Bronchial epithelial cell (primary cell): ENCODE data around the gene TAGLN. TPM values are rescaled to one million over a fixed set of nuclear protein-coding genes. Genes with fewer than 3 reads are reported as not detected.
A peak's percentile ranks its signal among the peaks of the same experiment; 100 is the strongest.

Experiments
- DNase-seq: peaks from one replicate; pipeline ENCODE4 v3.0.0-alpha.2; 2010; ENCODE audit warnings: low read depth
- FAIRE-seq: peaks from 2 replicates; lab custom pipeline; 2011; peaks lifted over from hg19 to GRCh38; lab: Jason Lieb, UNC
- H3K27me3 ChIP-seq: 2 replicates; pipeline ENCODE4 v1.5.1; 2011; ENCODE audit warnings: low read length; ENCODE audit not compliant: control insufficient read depth, insufficient read depth
- H3K36me3 ChIP-seq: 2 replicates; pipeline ENCODE4 v1.5.1; 2011; ENCODE audit warnings: low read length; ENCODE audit not compliant: control insufficient read depth, insufficient read depth
- H3K4me3 ChIP-seq: 2 replicates; pipeline ENCODE4 v1.5.1; 2011; ENCODE audit warnings: mild to moderate bottlenecking, low read depth, low read length, control low read depth
- total RNA-seq: library from RNA; depleted of rRNA; stranded (reverse); fragments of >200 nt; gene quantifications from 2 replicates; pipeline ENCODE4 v1.2.1, GENCODE V29; 2014
- TF ChIP-seq, protein P1 (sequence below): IDR thresholded peaks from 2 replicates; pipeline ENCODE4 v1.5.1; 2011; ENCODE audit warnings: mild to moderate bottlenecking, moderate library complexity, low read length, control low read depth, inconsistent platforms; ENCODE audit not compliant: insufficient read depth, severe bottlenecking

TAGLN gene
- total RNA-seq, 1 donor from 2014 or later = 12.4 TPM

DNA sequence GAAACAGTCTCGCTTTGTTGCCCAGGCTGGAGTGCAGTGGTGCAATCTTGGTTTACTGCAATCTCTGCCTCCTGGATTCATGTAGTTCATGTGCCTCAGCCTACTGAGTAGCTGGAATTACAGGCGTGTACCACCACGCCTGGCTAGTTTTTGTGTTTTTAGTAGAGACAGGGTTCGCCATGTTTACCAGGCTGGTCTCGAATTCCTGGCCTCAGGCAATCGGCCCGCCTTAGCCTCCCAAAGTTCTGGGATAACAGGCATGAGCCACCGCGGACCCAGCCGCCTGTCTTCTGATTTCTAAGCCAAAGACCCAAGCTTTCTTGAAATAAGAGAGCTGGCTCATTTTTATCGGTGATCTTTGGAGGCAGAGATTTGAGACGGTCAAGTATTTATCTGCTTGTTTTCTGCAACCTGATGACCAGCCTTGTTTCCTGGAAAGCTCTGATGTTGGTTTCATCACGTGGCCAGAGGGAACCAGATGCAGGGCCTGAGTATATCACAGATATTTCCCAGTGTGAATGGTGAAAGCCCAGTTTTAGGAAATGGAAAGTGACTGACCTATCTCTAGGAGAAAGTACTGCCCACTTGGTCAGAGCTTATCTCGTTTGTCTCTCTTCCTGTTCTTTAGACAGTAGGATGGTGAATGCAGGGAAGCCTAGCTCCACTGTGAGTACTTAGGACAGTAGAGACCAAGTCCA lies 26.3 kb upstream of the TAGLN start:
- Histone ChIP-seq H3K27me3 (no peaks in the 10 kb centered on the region), H3K36me3 (no peaks in the 10 kb centered on the region), H3K4me3 (no peak overlapping the region)
- FAIRE-seq (peak; percentile 23), DNase-seq (peak; percentile 60)
- TF ChIP-seq, protein P1, sequence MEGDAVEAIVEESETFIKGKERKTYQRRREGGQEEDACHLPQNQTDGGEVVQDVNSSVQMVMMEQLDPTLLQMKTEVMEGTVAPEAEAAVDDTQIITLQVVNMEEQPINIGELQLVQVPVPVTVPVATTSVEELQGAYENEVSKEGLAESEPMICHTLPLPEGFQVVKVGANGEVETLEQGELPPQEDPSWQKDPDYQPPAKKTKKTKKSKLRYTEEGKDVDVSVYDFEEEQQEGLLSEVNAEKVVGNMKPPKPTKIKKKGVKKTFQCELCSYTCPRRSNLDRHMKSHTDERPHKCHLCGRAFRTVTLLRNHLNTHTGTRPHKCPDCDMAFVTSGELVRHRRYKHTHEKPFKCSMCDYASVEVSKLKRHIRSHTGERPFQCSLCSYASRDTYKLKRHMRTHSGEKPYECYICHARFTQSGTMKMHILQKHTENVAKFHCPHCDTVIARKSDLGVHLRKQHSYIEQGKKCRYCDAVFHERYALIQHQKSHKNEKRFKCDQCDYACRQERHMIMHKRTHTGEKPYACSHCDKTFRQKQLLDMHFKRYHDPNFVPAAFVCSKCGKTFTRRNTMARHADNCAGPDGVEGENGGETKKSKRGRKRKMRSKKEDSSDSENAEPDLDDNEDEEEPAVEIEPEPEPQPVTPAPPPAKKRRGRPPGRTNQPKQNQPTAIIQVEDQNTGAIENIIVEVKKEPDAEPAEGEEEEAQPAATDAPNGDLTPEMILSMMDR = no peak

DNA sequence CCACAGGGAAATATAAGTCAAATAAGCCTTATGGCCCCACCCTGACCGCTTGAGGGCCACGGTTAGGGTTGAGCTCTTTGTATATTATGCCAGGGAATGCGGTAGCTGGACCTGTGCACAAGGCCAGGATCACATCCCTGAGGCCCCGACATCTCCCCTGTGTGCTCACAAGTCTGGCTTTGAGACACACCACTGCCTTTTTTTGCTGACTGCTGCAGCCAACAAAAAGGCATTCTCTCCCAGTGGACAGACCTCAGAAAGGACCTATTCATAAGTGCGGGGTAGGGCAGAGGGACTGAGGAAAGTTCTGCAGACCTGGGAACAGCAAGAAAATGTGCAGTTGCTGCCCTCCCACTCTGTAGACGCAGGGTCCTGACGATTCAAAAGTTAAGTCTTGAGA lies 24.1 kb upstream of the TAGLN start:
- Histone ChIP-seq H3K36me3 (no peaks in the 10 kb centered on the region), H3K27me3 (no peaks in the 10 kb centered on the region), H3K4me3 (no peak overlapping the region)
- DNase-seq = no peak
- FAIRE-seq = no peak
- TF ChIP-seq, protein P1 = no peak

DNA sequence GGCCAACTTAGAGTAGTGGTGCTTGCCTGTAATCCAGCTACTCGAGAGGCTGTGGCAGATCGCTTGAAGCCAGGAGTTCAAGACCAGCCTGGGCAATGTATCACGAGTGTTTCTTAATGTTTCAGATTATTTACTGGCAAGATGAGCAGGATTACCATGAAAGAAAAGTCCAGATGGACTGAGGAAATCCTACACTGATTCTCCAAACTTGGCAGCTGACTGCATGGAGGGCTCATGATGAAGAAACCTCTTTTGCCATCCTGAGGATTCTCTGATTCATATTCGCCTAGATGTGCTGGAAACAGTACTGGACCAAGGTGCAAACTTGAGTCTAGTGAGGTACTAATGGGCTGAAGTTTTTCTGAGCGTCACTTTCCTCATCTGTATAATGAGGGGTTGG lies 23.4 kb upstream of the TAGLN start:
- no peaks in the 10 kb centered on the region for H3K27me3 ChIP-seq
- H3K4me3 ChIP-seq = no peak overlapping the region
- no peak for FAIRE-seq
- DNase-seq = no peak
- no peaks in the 10 kb centered on the region for H3K36me3 ChIP-seq
- TF ChIP-seq, protein P1 = no peak

DNA sequence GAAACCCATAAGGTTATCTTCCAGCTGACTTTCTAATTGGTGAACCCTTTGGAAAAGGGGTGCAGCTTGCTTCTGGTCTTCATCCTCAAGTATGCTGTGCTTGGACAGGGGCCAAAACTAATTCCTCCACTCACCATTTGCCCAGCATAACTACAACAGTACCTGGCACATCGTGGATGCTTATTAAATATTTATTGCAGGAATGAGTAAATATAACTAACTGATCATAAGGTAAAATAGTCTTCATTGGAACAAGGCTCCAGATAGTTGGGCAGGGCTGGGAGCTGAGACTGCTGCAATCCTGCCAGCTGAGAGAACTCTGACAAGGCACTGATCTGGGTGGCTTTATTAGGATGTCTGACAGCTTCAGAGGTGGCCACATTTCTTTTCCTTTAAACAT lies 23.0 kb upstream of the TAGLN start:
- no peaks in the 10 kb centered on the region for H3K36me3 ChIP-seq
- no peak for FAIRE-seq
- TF ChIP-seq, protein P1 = no peak
- no peak overlapping the region for H3K4me3 ChIP-seq
- DNase-seq = no peak
- no peaks in the 10 kb centered on the region for H3K27me3 ChIP-seq

DNA sequence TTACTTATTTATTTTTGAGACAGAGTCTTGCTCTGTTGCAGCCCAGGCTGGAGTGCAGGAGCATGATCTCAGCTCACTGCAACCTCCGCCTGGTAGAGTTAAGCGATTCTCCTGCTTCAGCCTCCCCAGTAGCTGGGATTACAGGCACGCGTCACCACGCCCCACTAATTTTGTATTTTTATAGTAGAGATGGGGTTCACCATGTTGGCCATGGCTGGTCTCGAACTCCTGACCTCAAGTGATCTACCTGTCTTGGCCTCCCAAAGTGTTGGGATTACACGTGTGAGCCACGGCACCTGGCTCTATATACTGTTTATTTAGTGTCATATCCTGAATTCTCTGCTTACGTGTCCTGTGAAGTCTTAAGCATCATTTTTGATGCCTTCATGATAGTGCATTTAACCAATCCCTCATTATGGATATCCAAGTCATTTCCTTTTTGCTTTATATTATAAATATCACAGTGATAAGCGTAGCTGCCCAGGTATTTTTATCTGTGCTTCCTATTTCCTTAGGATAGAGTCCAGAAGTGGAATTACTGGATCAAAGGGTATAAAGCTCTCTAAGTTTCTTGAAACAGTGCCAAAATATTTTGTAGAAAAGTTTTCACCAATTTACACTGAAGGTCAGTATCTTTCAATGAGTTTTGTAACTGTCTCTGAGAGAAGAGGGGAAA lies 21.5 kb upstream of the TAGLN start:
- peak; percentile 69 for DNase-seq
- Histone ChIP-seq H3K27me3 (no peaks in the 10 kb centered on the region), H3K4me3 (peak overlapping the region; percentile 77), H3K36me3 (peaks cover 2% of the 10 kb centered on the region)
- FAIRE-seq = no peak
- TF ChIP-seq, protein P1 = no peak
